ENCODE data around the gene OSBPL3. TPM values are rescaled to one million over a fixed set of nuclear protein-coding genes. Genes with fewer than 3 reads are reported as not detected.

Gene OSBPL3
- total RNA-seq, 1 donor from 2014 or later = 8.0 TPM

DNA sequence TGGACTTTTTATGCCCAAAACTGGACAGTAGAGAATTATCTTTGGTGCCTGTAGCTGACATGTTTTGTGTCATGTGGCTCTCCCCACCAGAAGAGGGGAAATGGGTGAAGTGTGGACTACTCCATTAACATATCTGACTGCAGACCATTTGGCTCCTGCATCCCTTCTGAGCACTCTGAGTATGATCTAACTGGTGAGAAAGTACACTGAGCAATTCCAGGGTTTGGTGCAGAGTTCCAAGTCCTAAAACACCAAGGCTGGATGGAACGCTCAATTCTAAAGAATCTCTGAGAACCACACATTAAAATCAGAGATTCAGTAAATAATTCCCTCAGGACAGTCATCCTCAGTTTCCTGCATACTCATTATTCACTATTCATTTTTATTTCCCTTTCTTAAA lies 22.8 kb upstream of the OSBPL3 start:
- Histone ChIP-seq H3F3A (ENCODE audit: low read depth) (no peaks in the 10 kb centered on the region), H2AFZ (replicated peaks) (no peak overlapping the region), H3K9ac (no peak overlapping the region), H4K20me1 (ENCODE audit: low read depth) (no peaks in the 10 kb centered on the region), H3K4me3 (no peak overlapping the region), H3K9me3 (ENCODE audit: low read depth) (no peaks in the 10 kb centered on the region), H3K4me2 (no peak overlapping the region), H3K4me1 (no peaks in the 10 kb centered on the region), H3K36me3 (no peaks in the 10 kb centered on the region), H3K27ac (no peak overlapping the region), H3K79me2 (ENCODE audit: low read depth) (no peaks in the 10 kb centered on the region), H3K27me3 (no peaks in the 10 kb centered on the region)
- H3K9me3 Mint-ChIP-seq = peaks cover 18% of the 10 kb centered on the region
- H3K4me3 Mint-ChIP-seq = no peak overlapping the region
- H3K27me3 Mint-ChIP-seq (ENCODE audit: insufficient read depth, low read depth) = peaks cover 9% of the 10 kb centered on the region
- H3K27ac Mint-ChIP-seq = no peak overlapping the region
- no peak for DNase-seq (ENCODE audit: low spot score)
- peaks cover 3% of the 10 kb centered on the region for H3K36me3 Mint-ChIP-seq
- TF ChIP-seq EZH2phosphoT487 (IDR thresholded peaks at IDR 0.05) (no peak), EZH2 (IDR thresholded peaks at IDR 0.05) (no peak)
- no peaks in the 10 kb centered on the region for H3K4me1 Mint-ChIP-seq

GRCh38 chr7:24995466-24995865 lies 15.5 kb upstream of the OSBPL3 start:
- H3K27me3 ChIP-seq = no peaks in the 10 kb centered on the region
- no peak for DNase-seq (ENCODE audit: low spot score)
- H3K79me2 ChIP-seq (ENCODE audit: low read depth) = no peaks in the 10 kb centered on the region
- peaks cover 7% of the 10 kb centered on the region for H3K9me3 Mint-ChIP-seq
- H3K27ac ChIP-seq = no peak overlapping the region
- no peaks in the 10 kb centered on the region for H3K4me1 Mint-ChIP-seq
- no peak overlapping the region for H2AFZ ChIP-seq (replicated peaks)
- no peaks in the 10 kb centered on the region for H3F3A ChIP-seq (ENCODE audit: low read depth)
- peaks cover under 1% of the 10 kb centered on the region for H3K36me3 Mint-ChIP-seq
- no peak overlapping the region for H3K9ac ChIP-seq
- no peak overlapping the region for H3K4me3 ChIP-seq
- no peaks in the 10 kb centered on the region for H3K27me3 Mint-ChIP-seq (ENCODE audit: insufficient read depth, low read depth)
- TF ChIP-seq, protein P1, sequence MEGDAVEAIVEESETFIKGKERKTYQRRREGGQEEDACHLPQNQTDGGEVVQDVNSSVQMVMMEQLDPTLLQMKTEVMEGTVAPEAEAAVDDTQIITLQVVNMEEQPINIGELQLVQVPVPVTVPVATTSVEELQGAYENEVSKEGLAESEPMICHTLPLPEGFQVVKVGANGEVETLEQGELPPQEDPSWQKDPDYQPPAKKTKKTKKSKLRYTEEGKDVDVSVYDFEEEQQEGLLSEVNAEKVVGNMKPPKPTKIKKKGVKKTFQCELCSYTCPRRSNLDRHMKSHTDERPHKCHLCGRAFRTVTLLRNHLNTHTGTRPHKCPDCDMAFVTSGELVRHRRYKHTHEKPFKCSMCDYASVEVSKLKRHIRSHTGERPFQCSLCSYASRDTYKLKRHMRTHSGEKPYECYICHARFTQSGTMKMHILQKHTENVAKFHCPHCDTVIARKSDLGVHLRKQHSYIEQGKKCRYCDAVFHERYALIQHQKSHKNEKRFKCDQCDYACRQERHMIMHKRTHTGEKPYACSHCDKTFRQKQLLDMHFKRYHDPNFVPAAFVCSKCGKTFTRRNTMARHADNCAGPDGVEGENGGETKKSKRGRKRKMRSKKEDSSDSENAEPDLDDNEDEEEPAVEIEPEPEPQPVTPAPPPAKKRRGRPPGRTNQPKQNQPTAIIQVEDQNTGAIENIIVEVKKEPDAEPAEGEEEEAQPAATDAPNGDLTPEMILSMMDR (IDR thresholded peaks at IDR 0.05) = no peak
- TF ChIP-seq EZH2phosphoT487 (IDR thresholded peaks at IDR 0.05) (no peak), EZH2 (IDR thresholded peaks at IDR 0.05) (no peak)
- H3K4me1 ChIP-seq = no peaks in the 10 kb centered on the region
- no peak overlapping the region for H3K4me3 Mint-ChIP-seq
- H4K20me1 ChIP-seq (ENCODE audit: low read depth) = no peaks in the 10 kb centered on the region
- peaks cover 3% of the 10 kb centered on the region for H3K9me3 ChIP-seq (ENCODE audit: low read depth)
- no peak overlapping the region for H3K4me2 ChIP-seq
- H3K36me3 ChIP-seq = no peaks in the 10 kb centered on the region
- no peak overlapping the region for H3K27ac Mint-ChIP-seq

GRCh38 chr7:24992314-24992713 lies 12.3 kb upstream of the OSBPL3 start:
- Mint-ChIP-seq H3K4me1 (no peaks in the 10 kb centered on the region), H3K4me3 (no peak overlapping the region), H3K36me3 (no peaks in the 10 kb centered on the region), H3K9me3 (no peaks in the 10 kb centered on the region), H3K27ac (no peak overlapping the region), H3K27me3 (ENCODE audit: insufficient read depth, low read depth) (no peaks in the 10 kb centered on the region)
- H3K4me1 ChIP-seq = no peaks in the 10 kb centered on the region
- H3K36me3 ChIP-seq = no peaks in the 10 kb centered on the region
- H3K79me2 ChIP-seq (ENCODE audit: low read depth) = no peaks in the 10 kb centered on the region
- no peak overlapping the region for H3K4me3 ChIP-seq
- no peak overlapping the region for H2AFZ ChIP-seq (replicated peaks)
- H3K9ac ChIP-seq = no peak overlapping the region
- no peak overlapping the region for H3K27ac ChIP-seq
- no peak for TF ChIP-seq EZH2phosphoT487 (IDR thresholded peaks at IDR 0.05)
- TF ChIP-seq, protein P1 (IDR thresholded peaks at IDR 0.05) = no peak
- no peak for TF ChIP-seq EZH2 (IDR thresholded peaks at IDR 0.05)
- no peaks in the 10 kb centered on the region for H3F3A ChIP-seq (ENCODE audit: low read depth)
- H3K9me3 ChIP-seq (ENCODE audit: low read depth) = peaks cover 3% of the 10 kb centered on the region
- H4K20me1 ChIP-seq (ENCODE audit: low read depth) = no peaks in the 10 kb centered on the region
- DNase-seq (ENCODE audit: low spot score) = no peak
- H3K27me3 ChIP-seq = no peaks in the 10 kb centered on the region
- H3K4me2 ChIP-seq = no peak overlapping the region

DNA sequence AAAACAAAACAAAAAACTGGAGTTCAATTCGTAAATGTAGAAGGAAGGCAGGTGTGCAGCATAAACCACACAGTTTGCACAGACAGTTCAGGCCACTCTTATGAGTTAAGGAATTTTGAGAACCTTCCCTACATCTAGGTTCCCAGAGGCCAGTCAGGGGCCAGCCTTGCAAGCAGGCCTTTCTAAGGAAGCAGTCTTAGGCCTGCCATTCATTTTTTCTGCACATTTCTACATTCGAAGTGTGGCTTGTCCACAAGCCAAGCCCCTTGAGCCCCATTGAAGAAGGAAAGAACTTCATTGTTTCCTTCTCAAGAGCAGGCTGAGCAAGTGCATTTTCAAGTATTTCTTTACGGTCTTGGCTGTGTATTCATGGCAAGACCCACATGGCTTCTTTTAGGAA lies 11.4 kb upstream of the OSBPL3 start:
- H3K36me3 Mint-ChIP-seq = no peaks in the 10 kb centered on the region
- Histone ChIP-seq H4K20me1 (ENCODE audit: low read depth) (no peaks in the 10 kb centered on the region), H3K4me3 (no peak overlapping the region), H3K27me3 (no peaks in the 10 kb centered on the region), H3K9ac (no peak overlapping the region), H3K4me1 (no peaks in the 10 kb centered on the region), H3K36me3 (no peaks in the 10 kb centered on the region), H3K79me2 (ENCODE audit: low read depth) (no peaks in the 10 kb centered on the region), H3K4me2 (no peak overlapping the region), H3K9me3 (ENCODE audit: low read depth) (peaks cover 3% of the 10 kb centered on the region), H3F3A (ENCODE audit: low read depth) (no peaks in the 10 kb centered on the region), H3K27ac (no peak overlapping the region), H2AFZ (replicated peaks) (no peak overlapping the region)
- H3K27ac Mint-ChIP-seq = no peak overlapping the region
- no peak for DNase-seq (ENCODE audit: low spot score)
- H3K27me3 Mint-ChIP-seq (ENCODE audit: insufficient read depth, low read depth) = no peaks in the 10 kb centered on the region
- TF ChIP-seq, protein P1 (IDR thresholded peaks at IDR 0.05) = no peak
- TF ChIP-seq EZH2phosphoT487 (IDR thresholded peaks at IDR 0.05) (no peak), EZH2 (IDR thresholded peaks at IDR 0.05) (no peak)
- no peaks in the 10 kb centered on the region for H3K4me1 Mint-ChIP-seq
- H3K4me3 Mint-ChIP-seq = no peak overlapping the region
- H3K9me3 Mint-ChIP-seq = no peaks in the 10 kb centered on the region

All from neural progenitor cell (in vitro differentiated cells).